Tibial nerve (tissue), 4 donors: ENCODE results near the gene PXMP4. TPM values are rescaled to one million over a fixed set of nuclear protein-coding genes. Genes with fewer than 3 reads are reported as not detected.

ENCODE experiments used
- DNase-seq, 2 donors: peaks; one replicate each; pipeline ENCODE4 v3.0.0-alpha.2; 2019; ENCODE audit warnings: low spot score in 2 of 2
- H3K27ac ChIP-seq, 4 donors: fragments of 200-600 bp; sonication (generic) in 3 of 4; one replicate each; pipeline ENCODE4 v1.5.1; 2017 to 2019; ENCODE audit warnings: mild to moderate bottlenecking in 1 of 4
- H3K27me3 ChIP-seq, 2 donors: fragments of 200-600 bp; sonication (generic) in 1 of 2; one replicate each; pipeline versions ENCODE4 v1.5.1 to v1.6.0; 2017 to 2019
- H3K36me3 ChIP-seq, 3 donors: fragments of 200-600 bp; sonication (generic); one replicate each; pipeline ENCODE4 v1.5.1; 2018 to 2019
- H3K4me1 ChIP-seq, 4 donors: fragments of 200-600 bp; sonication (generic) in 3 of 4; one replicate each; pipeline ENCODE4 v1.5.1; 2017 to 2019
- H3K4me3 ChIP-seq, 4 donors: fragments of 200-600 bp; sonication (generic) in 3 of 4; one replicate each; pipeline ENCODE4 v1.5.1; 2017 to 2019; ENCODE audit warnings: mild to moderate bottlenecking in 1 of 4, moderate library complexity in 1 of 4
- H3K9me3 ChIP-seq, 4 donors: fragments of 200-600 bp; sonication (generic) in 3 of 4; one replicate each; pipeline ENCODE4 v1.5.1; 2017 to 2019
- EP300 ChIP-seq, 2 donors: sonication (generic); formaldehyde crosslinking; IDR thresholded peaks; one replicate each; pipeline ENCODE4 v1.6.1; 2017; ENCODE audit warnings: antibody characterized with exemption in 2 of 2, mild to moderate bottlenecking in 1 of 2
- POLR2A ChIP-seq, 2 donors: fragments of 450-650 bp; IDR thresholded peaks; one replicate each; pipeline ENCODE4 v1.6.1; 2017; ENCODE audit warnings: antibody characterized with exemption in 2 of 2, mild to moderate bottlenecking in 2 of 2, moderate library complexity in 2 of 2
- WGBS, 2 donors: methylation state at CpG; one replicate each; pipeline ENCODE4 v1.1.5; 2018; 5-methylcytosine and 5-hydroxymethylcytosine counted together
- total RNA-seq, 4 donors: library from RNA; depleted of rRNA; stranded (reverse); fragments of >200 nt; gene quantifications; one replicate each; pipeline ENCODE4 v1.1.0, GENCODE V29; 2016
- TF ChIP-seq, protein P1 (sequence below), 5 experiments: fragments of 200-600 bp in 3 of 5; fragments of 450-650 bp in 2 of 5; sonication (generic) in 3 of 5; IDR thresholded peaks; one replicate each; pipeline ENCODE4 v1.5.1; 2016 to 2019; ENCODE audit warnings: antibody characterized with exemption in 5 of 5, mild to moderate bottlenecking in 3 of 5, moderate library complexity in 2 of 5

The PXMP4 gene
- total RNA-seq, 4 donors from 2014 or later: 5.1 to 9.6 (median 8.6) TPM

DNA sequence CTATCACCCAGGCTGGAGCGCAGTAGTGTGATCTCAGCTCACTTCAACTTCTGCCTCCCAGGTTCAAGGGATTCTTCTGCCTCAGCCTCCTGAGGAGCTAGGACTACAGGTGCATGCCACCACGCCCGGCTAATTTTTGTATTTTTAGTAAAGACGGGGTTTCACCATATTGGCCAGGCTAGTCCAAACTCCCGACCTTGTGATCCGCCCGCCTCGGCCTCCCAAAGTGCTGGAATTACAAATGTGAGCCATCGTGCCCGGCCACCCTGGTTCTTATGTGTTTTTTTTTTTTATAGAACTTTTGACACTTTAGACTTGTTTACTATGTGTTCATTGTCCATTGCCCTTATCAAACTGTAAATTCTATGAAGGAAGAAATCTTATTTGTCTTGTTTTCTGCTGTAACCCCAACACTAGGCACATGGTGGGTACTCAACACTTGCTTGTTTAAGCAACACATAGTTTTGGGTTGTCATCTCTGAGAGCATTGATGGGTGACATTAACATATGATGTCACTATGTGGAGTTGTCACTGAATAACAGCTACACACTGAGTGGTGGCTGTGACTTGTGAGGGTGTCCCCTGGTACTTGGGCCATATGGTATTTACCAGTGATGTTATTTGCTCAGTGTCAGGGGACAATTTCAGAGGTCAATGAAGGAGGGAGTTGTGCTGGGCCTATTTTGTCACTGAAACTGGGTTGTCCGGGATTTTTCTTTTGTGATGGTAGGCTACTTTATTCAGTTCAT, 1.5 kb upstream of the PXMP4 start:
- TF ChIP-seq EP300 (IDR thresholded peaks at IDR 0.05) (no peak), POLR2A (IDR thresholded peaks at IDR 0.05) (no peak)
- TF ChIP-seq, protein P1, sequence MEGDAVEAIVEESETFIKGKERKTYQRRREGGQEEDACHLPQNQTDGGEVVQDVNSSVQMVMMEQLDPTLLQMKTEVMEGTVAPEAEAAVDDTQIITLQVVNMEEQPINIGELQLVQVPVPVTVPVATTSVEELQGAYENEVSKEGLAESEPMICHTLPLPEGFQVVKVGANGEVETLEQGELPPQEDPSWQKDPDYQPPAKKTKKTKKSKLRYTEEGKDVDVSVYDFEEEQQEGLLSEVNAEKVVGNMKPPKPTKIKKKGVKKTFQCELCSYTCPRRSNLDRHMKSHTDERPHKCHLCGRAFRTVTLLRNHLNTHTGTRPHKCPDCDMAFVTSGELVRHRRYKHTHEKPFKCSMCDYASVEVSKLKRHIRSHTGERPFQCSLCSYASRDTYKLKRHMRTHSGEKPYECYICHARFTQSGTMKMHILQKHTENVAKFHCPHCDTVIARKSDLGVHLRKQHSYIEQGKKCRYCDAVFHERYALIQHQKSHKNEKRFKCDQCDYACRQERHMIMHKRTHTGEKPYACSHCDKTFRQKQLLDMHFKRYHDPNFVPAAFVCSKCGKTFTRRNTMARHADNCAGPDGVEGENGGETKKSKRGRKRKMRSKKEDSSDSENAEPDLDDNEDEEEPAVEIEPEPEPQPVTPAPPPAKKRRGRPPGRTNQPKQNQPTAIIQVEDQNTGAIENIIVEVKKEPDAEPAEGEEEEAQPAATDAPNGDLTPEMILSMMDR (IDR thresholded peaks at IDR 0.05): no peak
- whole genome bisulfite sequencing, 2 donors: 90 to 94% methylated on average over 11 of the region's 11 CpGs
- DNase-seq: no peak
- Histone ChIP-seq H3K4me1 (peaks cover 3 to 16% (median 9%) of the 10 kb centered on the region in 4 donors), H3K4me3 (no peak overlapping the region), H3K27ac (no peak overlapping the region), H3K36me3 (no peaks in the 10 kb centered on the region), H3K27me3 (no peaks in the 10 kb centered on the region), H3K9me3 (no peaks in the 10 kb centered on the region)

DNA sequence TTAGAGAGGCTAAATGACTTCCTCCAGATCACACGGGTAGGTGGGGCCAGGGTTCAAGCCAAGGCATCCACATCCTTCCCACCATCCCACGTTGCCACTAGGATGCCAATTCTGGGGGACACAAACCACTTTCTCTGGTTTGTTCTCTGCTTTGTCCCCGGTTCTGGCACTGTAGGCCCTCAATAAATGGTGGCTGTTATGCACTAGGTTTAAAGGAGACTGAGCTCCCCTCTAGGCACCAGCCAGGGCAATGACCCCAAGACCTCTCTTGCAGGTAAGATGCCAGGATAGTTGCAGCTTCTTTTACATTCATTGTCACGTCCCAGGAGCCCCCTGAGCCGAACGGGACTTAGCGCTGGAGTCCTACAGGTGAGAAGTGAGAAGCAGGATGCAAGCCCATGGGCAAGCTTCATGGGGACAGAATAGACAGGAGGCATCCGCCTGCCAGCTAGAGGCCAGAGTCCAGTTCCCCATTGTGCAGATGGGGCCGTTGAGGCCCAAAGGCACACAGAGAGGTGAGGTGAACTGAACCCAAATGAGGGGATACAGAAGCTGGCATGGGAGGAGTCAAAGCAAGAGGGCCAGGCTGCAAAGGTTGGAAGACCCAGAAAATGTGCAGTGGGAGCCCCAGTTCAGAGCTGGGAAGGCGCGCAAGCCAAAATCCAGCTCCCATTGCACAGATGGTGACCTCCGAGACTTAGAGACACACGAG, 677 bp downstream of the PXMP4 start:
- H3K36me3 ChIP-seq: peaks cover 0 to 9% (median 0%) of the 10 kb centered on the region in 3 donors
- H3K9me3 ChIP-seq: no peaks in the 10 kb centered on the region
- peak overlapping the region; percentile 37 to 80 (median 72) for H3K27ac ChIP-seq
- no peaks in the 10 kb centered on the region for H3K27me3 ChIP-seq
- no peak for DNase-seq
- TF ChIP-seq EP300 (IDR thresholded peaks at IDR 0.05) (no peak), POLR2A (IDR thresholded peaks at IDR 0.05) (no peak)
- TF ChIP-seq, protein P1 (IDR thresholded peaks at IDR 0.05): no peak
- H3K4me3 ChIP-seq: peak overlapping the region; percentile 59 to 92 (median 82)
- WGBS, 2 donors: 40 to 56% methylated on average over 13 of the region's 13 CpGs
- peaks cover 3 to 16% (median 9%) of the 10 kb centered on the region in 4 donors for H3K4me1 ChIP-seq

DNA sequence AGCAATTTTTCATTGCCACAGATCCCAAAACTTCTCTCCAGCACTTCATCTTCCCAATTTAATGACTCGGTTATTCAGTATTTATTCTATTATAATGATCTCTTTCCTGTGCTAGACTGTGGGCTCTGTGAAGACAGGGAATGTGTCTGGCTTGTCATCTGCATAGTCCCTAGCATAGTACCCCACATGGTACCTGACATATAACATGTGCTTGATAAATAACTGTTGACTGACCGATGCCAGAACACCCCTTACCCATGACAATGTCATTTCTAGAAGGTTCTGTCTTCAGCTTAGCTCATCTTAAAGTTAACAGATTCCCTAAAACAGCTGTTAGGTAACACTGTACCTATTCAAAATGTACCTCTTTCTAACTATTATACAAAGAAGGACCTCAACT, 3.6 kb downstream of the PXMP4 start:
- H3K9me3 ChIP-seq: no peaks in the 10 kb centered on the region
- peaks cover 0 to 39% (median 0%) of the 10 kb centered on the region in 3 donors for H3K36me3 ChIP-seq
- no peak for DNase-seq
- H3K4me1 ChIP-seq: peaks cover 3 to 16% (median 9%) of the 10 kb centered on the region in 4 donors
- H3K4me3 ChIP-seq: no peak overlapping the region
- H3K27ac ChIP-seq: no peak overlapping the region
- no peak for TF ChIP-seq EP300 (IDR thresholded peaks at IDR 0.05)
- no peak for TF ChIP-seq POLR2A (IDR thresholded peaks at IDR 0.05)
- TF ChIP-seq, protein P1 (IDR thresholded peaks at IDR 0.05): no peak
- no peaks in the 10 kb centered on the region for H3K27me3 ChIP-seq
- WGBS, 2 donors: 89 to 100% methylated on average over 2 of the region's 2 CpGs

DNA sequence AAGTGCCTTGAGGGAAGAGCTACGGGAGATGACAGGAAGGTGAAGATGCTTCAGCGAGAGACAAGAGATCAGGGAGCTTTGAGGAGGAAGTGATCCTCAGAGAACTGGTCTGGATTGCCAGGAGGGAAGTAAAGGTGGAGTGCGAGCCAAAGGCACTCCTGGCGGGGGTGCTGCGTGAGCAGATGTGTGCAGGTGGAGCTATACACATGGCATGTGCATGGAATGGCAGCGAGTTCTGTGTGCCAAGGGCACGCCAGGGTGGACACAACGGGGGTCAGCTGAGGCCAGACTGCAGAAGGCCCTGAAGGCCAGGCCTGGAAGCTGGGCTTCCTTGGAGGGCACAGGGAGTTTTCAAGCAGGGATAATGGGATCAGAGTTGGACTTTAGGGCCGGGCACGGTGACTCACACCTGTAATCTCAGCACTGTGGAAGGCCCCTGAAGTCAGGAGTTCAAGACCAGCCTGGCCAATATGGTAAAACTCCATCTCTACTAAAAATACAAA, 6.2 kb downstream of the PXMP4 start:
- no peak for DNase-seq
- no peaks in the 10 kb centered on the region for H3K9me3 ChIP-seq
- 89 to 96% methylated on average over 10 of the region's 10 CpGs for WGBS, 2 donors
- TF ChIP-seq POLR2A (IDR thresholded peaks at IDR 0.05): no peak
- TF ChIP-seq, protein P1 (IDR thresholded peaks at IDR 0.05): no peak
- no peak for TF ChIP-seq EP300 (IDR thresholded peaks at IDR 0.05)
- peaks cover 0 to 3% (median under 1%) of the 10 kb centered on the region in 4 donors for H3K4me1 ChIP-seq
- H3K27ac ChIP-seq: no peak overlapping the region
- H3K36me3 ChIP-seq: peaks cover 0 to 60% (median 0%) of the 10 kb centered on the region in 3 donors
- H3K4me3 ChIP-seq: no peak overlapping the region
- no peaks in the 10 kb centered on the region for H3K27me3 ChIP-seq

DNA sequence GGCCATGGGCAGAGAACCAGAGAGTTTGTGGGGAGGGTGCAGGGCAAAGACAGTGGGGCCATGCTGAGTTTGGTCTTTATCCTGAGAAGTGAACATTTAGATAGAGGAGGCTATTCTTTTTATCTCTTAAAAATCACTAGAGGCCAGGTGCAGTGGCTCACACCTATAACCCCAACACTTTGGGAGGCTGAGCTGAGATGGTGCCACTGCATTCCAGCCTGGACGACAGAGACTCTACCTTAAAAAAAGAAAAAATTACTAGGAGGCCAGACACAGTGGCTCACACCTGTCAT, 8.7 kb downstream of the PXMP4 start:
- 63% methylated on average over 1 of the region's 1 CpG; no CpG with 5 or more reads in 1 of the 2 donors for WGBS, 2 donors
- Histone ChIP-seq H3K4me1 (no peaks in the 10 kb centered on the region), H3K36me3 (peaks cover 0 to 85% (median 0%) of the 10 kb centered on the region in 3 donors), H3K27ac (no peak overlapping the region), H3K4me3 (no peak overlapping the region), H3K9me3 (no peaks in the 10 kb centered on the region), H3K27me3 (no peaks in the 10 kb centered on the region)
- TF ChIP-seq EP300 (IDR thresholded peaks at IDR 0.05) (no peak), POLR2A (IDR thresholded peaks at IDR 0.05) (no peak)
- TF ChIP-seq, protein P1 (IDR thresholded peaks at IDR 0.05): no peak
- no peak for DNase-seq
